DOHH2 (cell line): ENCODE results near the gene DMPK.

Experiments used
- H3F3A ChIP-seq: fragments of 200-600 bp; sonication (generic), shearing (Covaris generic); 2 replicates; pipeline ENCODE4 v1.6.0; 2016; ENCODE audit warnings: antibody characterized with exemption, mild to moderate bottlenecking; ENCODE audit not compliant: control insufficient read depth, insufficient read depth
- H3K27ac ChIP-seq: fragments of 200-600 bp; sonication (generic); 2 replicates; pipeline ENCODE4 v1.5.1; 2014; ENCODE audit warnings: low read depth, mild to moderate bottlenecking, low read length, moderate library complexity
- H3K27me3 ChIP-seq: fragments of 200-600 bp; sonication (generic); 2 replicates; pipeline ENCODE4 v1.6.1; 2014; ENCODE audit warnings: mild to moderate bottlenecking, low read length, mixed read lengths; ENCODE audit not compliant: control insufficient read depth
- H3K36me3 ChIP-seq: fragments of 200-600 bp; sonication (generic); 2 replicates; pipeline ENCODE4 v1.6.1; 2014; ENCODE audit warnings: mild to moderate bottlenecking, low read length, moderate library complexity, mixed read lengths; ENCODE audit not compliant: control insufficient read depth
- H3K4me1 ChIP-seq: fragments of 200-600 bp; sonication (generic); 2 replicates; pipeline ENCODE4 v1.6.1; 2014; ENCODE audit warnings: mild to moderate bottlenecking, low read length, mixed read lengths; ENCODE audit not compliant: control insufficient read depth
- H3K4me2 ChIP-seq: fragments of 200-600 bp; sonication (generic); 2 replicates; pipeline ENCODE4 v1.6.0; 2014; ENCODE audit warnings: mild to moderate bottlenecking, low read length, moderate library complexity
- H3K4me3 ChIP-seq: fragments of 200-600 bp; sonication (generic); 2 replicates; pipeline ENCODE4 v1.5.1; 2014; ENCODE audit warnings: mild to moderate bottlenecking, low read length, mixed read lengths
- H3K79me2 ChIP-seq: fragments of 200-600 bp; sonication (generic); 2 replicates; pipeline ENCODE4 v1.6.1; 2014; ENCODE audit warnings: mild to moderate bottlenecking, low read length, mixed read lengths; ENCODE audit not compliant: control insufficient read depth
- H3K9me2 ChIP-seq: fragments of 200-600 bp; sonication (generic); replicated peaks from 2 replicates; pipeline ENCODE4 v1.6.1; 2014; ENCODE audit warnings: mild to moderate bottlenecking, low read length, mixed read lengths; ENCODE audit not compliant: control insufficient read depth
- H3K9me3 ChIP-seq: fragments of 200-600 bp; sonication (generic); 2 replicates; pipeline ENCODE4 v1.6.1; 2014; ENCODE audit warnings: antibody characterized with exemption, low read length, mixed read lengths; ENCODE audit not compliant: control insufficient read depth, insufficient read depth
- H4K20me1 ChIP-seq: fragments of 200-600 bp; sonication (generic); 2 replicates; pipeline ENCODE4 v1.6.0; 2014; ENCODE audit warnings: low read depth, mild to moderate bottlenecking, antibody characterized with exemption, low read length, moderate library complexity; ENCODE audit not compliant: control insufficient read depth, insufficient read depth
- CTCF ChIP-seq: fragments of 200-600 bp; sonication (generic); IDR thresholded peaks from one replicate; pipeline ENCODE4 v1.5.1; 2014; ENCODE audit warnings: antibody characterized with exemption, mild to moderate bottlenecking, low read depth, low read length; ENCODE audit not compliant: poor library complexity, severe bottlenecking
- EZH2phosphoT487 ChIP-seq: fragments of 200-600 bp; sonication (generic); IDR thresholded peaks from 2 replicates; pipeline ENCODE4 v1.6.1; 2017; ENCODE audit warnings: borderline replicate concordance, mild to moderate bottlenecking, antibody characterized with exemption, low read length, moderate library complexity, mixed read lengths

The DMPK gene

DNA sequence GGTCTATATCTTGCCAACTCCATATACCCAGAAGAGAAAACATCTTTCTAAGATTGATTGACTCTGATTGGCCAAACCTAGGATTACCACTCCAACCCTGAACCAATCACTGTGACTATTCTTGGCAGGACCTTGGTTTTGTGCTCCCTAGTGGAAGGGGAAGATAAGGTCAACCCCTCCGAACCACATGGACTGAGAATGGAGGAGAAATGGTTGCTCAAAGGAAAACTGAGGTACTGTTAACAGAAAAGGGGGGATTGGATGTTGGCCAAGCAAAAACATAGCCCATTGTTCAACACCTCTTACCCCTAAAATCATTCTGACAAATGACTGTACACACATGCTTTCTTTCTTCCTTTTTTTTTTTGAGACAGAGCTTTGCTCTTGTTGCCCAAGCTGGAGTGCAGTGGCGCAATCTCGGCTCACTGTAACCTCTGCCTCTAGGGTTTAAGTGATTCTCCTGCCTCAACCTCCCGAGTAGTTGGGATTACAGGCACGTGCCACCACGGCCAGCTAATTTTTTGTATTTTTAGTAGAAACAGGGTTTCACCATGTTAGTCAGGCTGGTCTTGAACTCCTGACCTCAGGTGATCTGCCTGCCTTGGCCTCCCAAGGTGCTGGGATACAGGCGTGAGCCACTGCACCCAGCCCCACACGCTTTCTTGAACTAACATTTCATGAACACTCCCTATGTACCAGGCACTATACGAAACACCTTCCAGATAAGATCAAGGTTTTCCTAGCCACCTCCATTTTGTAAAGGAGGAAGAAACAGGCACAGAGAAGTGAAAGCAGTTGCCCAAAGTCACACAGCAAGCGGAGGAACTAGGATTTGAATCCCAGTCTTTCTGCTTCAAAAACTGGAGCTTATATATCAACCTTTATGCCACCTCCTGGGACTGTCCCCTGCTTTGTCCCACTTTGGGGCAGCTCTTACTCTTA, 42.5 kb downstream of the DMPK start:
- no peak overlapping the region for H3K4me3 ChIP-seq
- H3K79me2 ChIP-seq: no peaks in the 10 kb centered on the region
- no peaks in the 10 kb centered on the region for H3F3A ChIP-seq
- peaks cover 5% of the 10 kb centered on the region; the same call in 1 of the 2 replicates for H3K27me3 ChIP-seq
- no peak overlapping the region for H3K27ac ChIP-seq
- no peaks in the 10 kb centered on the region for H4K20me1 ChIP-seq
- no peaks in the 10 kb centered on the region for H3K4me1 ChIP-seq
- no peaks in the 10 kb centered on the region for H3K9me3 ChIP-seq
- TF ChIP-seq CTCF: no peak
- no peak for TF ChIP-seq EZH2phosphoT487
- H3K4me2 ChIP-seq: peak overlapping the region; percentile 10; the same call in 1 of the 2 replicates
- no peaks in the 10 kb centered on the region for H3K9me2 ChIP-seq
- no peaks in the 10 kb centered on the region for H3K36me3 ChIP-seq

GRCh38 chr19:45733160-45733810, 49.0 kb downstream of the DMPK start, which contains the start of gene MEIOSIN:
MEIOSIN (plus strand) TSS chr19:45733439; CDS start chr19:45735377, 1,938 bp downstream.
- Histone ChIP-seq H3K4me1 (peaks cover 15% of the 10 kb centered on the region), H3K4me2 (no peak within 1 kb of the TSS), H3K27ac (no peak within 1 kb of the TSS), H3K4me3 (no peak within 1 kb of the TSS), H4K20me1 (no peaks in the 10 kb centered on the region), H3K36me3 (peaks cover 4% of the 10 kb centered on the region), H3K79me2 (peaks cover 24% of the 10 kb centered on the region), H3K9me3 (no peaks in the 10 kb centered on the region), H3K27me3 (no peaks in the 10 kb centered on the region), H3K9me2 (no peaks in the 10 kb centered on the region), H3F3A (peaks cover 3% of the 10 kb centered on the region; the same call in 1 of the 2 replicates)
- no peak for TF ChIP-seq EZH2phosphoT487
- TF ChIP-seq CTCF: no peak

GRCh38 chr19:45730368-45731288, 51.7 kb downstream of the DMPK start, which contains the start of gene FBXO46:
FBXO46 (minus strand) TSS chr19:45730896; CDS start chr19:45713495, 17,401 bp downstream.
- peaks cover 51% of the 10 kb centered on the region for H3K79me2 ChIP-seq
- H3K4me1 ChIP-seq: peaks cover 15% of the 10 kb centered on the region
- TF ChIP-seq CTCF: peak; percentile 38
- TF ChIP-seq EZH2phosphoT487: no peak
- peaks cover 4% of the 10 kb centered on the region for H3K36me3 ChIP-seq
- no peaks in the 10 kb centered on the region for H3K27me3 ChIP-seq
- H3F3A ChIP-seq: peaks cover 3% of the 10 kb centered on the region; the same call in 1 of the 2 replicates
- H3K4me2 ChIP-seq: peak within 1 kb of the TSS; percentile 91
- no peaks in the 10 kb centered on the region for H3K9me3 ChIP-seq
- H3K4me3 ChIP-seq: peak within 1 kb of the TSS; percentile 89
- no peaks in the 10 kb centered on the region for H4K20me1 ChIP-seq
- no peaks in the 10 kb centered on the region for H3K9me2 ChIP-seq
- peak within 1 kb of the TSS; percentile 13; the same call in 1 of the 2 replicates for H3K27ac ChIP-seq
